Renal cortical epithelial cell (primary cell): Measurements from ENCODE around the gene KLHL26. TPM values are rescaled to one million over a fixed set of nuclear protein-coding genes. Genes with fewer than 3 reads are reported as not detected.
"Not testable (repeated sequence)": the region's sequence is repeated elsewhere in the genome, so short reads cannot be mapped to it uniquely, and the experiment has no call there.

Experiments
- DNase-seq: peaks from one replicate; pipeline ENCODE4 v3.0.0-alpha.2; 2011; ENCODE audit warnings: low read depth
- total RNA-seq: library from RNA; depleted of rRNA; stranded (reverse); fragments of >200 nt; gene quantifications from 2 replicates; pipeline ENCODE4 v1.2.3, GENCODE V29; 2014

The KLHL26 gene
- total RNA-seq, 1 donor from 2014 or later = 13.9 TPM

GRCh38 chr19:18600692-18601397 lies 36.0 kb upstream of the KLHL26 start:
- DNase-seq = not testable (repeated sequence)

- DNase-seq = no peak
Measured at GRCh38 chr19:18601875-18602274, 35.0 kb upstream of the KLHL26 start.

- no peak for DNase-seq
Measured at GRCh38 chr19:18603255-18603957, 33.4 kb upstream of the KLHL26 start.

GRCh38 chr19:18603958-18604819 lies 32.6 kb upstream of the KLHL26 start:
- DNase-seq = no peak

GRCh38 chr19:18604820-18605159 lies 32.0 kb upstream of the KLHL26 start:
- DNase-seq = no peak

- DNase-seq = no peak
Measured at GRCh38 chr19:18605196-18605545, 31.7 kb upstream of the KLHL26 start.

- DNase-seq = no peak
Measured at GRCh38 chr19:18605546-18606280, 31.1 kb upstream of the KLHL26 start.

GRCh38 chr19:18606281-18607225 lies 30.3 kb upstream of the KLHL26 start, which contains the start of gene CRLF1:
Gene CRLF1 (minus strand): TSS chr19:18606799. CDS start chr19:18606656, 143 bp downstream.
- DNase-seq = no peak

GRCh38 chr19:18607226-18608101 lies 29.4 kb upstream of the KLHL26 start:
- DNase-seq = no peak

GRCh38 chr19:18608102-18608804 lies 28.6 kb upstream of the KLHL26 start:
- DNase-seq = no peak

- no peak for DNase-seq
Measured at GRCh38 chr19:18608805-18609716, 27.8 kb upstream of the KLHL26 start.

- no peak for DNase-seq
Measured at GRCh38 chr19:18609717-18610051, 27.1 kb upstream of the KLHL26 start.

- DNase-seq = no peak
Measured at GRCh38 chr19:18610245-18610555, 26.6 kb upstream of the KLHL26 start.

- DNase-seq = no peak
Measured at GRCh38 chr19:18610556-18611326, 26.1 kb upstream of the KLHL26 start.

GRCh38 chr19:18611327-18612050 lies 25.3 kb upstream of the KLHL26 start:
- no peak for DNase-seq

- no peak for DNase-seq
Measured at GRCh38 chr19:18612051-18612771, 24.6 kb upstream of the KLHL26 start.
